Panc1 (cell line): ENCODE data around the gene AEN. TPM values are rescaled to one million over a fixed set of nuclear protein-coding genes. Genes with fewer than 3 reads are reported as not detected.

Experiments
- ATAC-seq: fragments of 200-7000 bp; cut with Tn5 transposase; 2 replicates; pipeline ENCODE4 v1.9.1; 2020; ENCODE audit warnings: mild to moderate bottlenecking, moderate library complexity
- BruUV-seq: library from RNA; stranded (reverse); fragments of 400-500 nt; replicated peaks from 2 replicates; lab custom pipeline; 2021; lab: Mats Ljungman, UMichigan
- CTCF ChIA-PET: fragments of 300-600 bp; sonication (Branson Sonifier 250); formaldehyde crosslinking; loops from one replicate; lab custom pipeline; 2022; ENCODE audit warnings: antibody characterized with exemption; lab: Charles Lee
- POLR2A ChIA-PET: fragments of 300-600 bp; sonication (Branson Sonifier 250); formaldehyde crosslinking; loops from one replicate; lab custom pipeline; 2022; ENCODE audit warnings: antibody characterized with exemption; lab: Charles Lee
- DNase-seq: peaks from one replicate; pipeline ENCODE4 v3.0.0-alpha.2; 2010; ENCODE audit warnings: low read depth, low spot score
- H3K27ac ChIP-seq: 2 replicates; pipeline ENCODE4 v1.5.1; 2011; ENCODE audit warnings: mild to moderate bottlenecking, low read length, inconsistent platforms
- H3K27me3 ChIP-seq: fragments of 200-500 bp; sonication (Bioruptor generic); 2 replicates; pipeline ENCODE4 v1.6.0; 2014; ENCODE audit warnings: low read length, inconsistent platforms; ENCODE audit not compliant: control insufficient read depth, insufficient read depth
- H3K36me3 ChIP-seq: fragments of 200-500 bp; sonication (Bioruptor generic); 2 replicates; pipeline ENCODE4 v1.5.1; 2014; ENCODE audit warnings: inconsistent platforms, mild to moderate bottlenecking, low read length, moderate library complexity; ENCODE audit not compliant: control insufficient read depth, insufficient read depth
- H3K4me1 ChIP-seq: 2 replicates; pipeline ENCODE4 v1.5.1; 2011; ENCODE audit warnings: inconsistent platforms, mild to moderate bottlenecking, low read length, moderate library complexity; ENCODE audit not compliant: control insufficient read depth, insufficient read depth
- H3K4me3 ChIP-seq, 2 experiments: 2 replicates each; pipeline ENCODE4 v1.5.1; 2011 to 2012; ENCODE audit warnings: low read depth in 2 of 2, low read length in 2 of 2, mild to moderate bottlenecking in 2 of 2, inconsistent platforms in 1 of 2, moderate library complexity in 1 of 2
- H3K9me3 ChIP-seq: fragments of 200-500 bp; sonication (Bioruptor generic); 2 replicates; pipeline ENCODE4 v1.5.1; 2014; ENCODE audit warnings: low read depth, mild to moderate bottlenecking, inconsistent platforms, low read length, moderate library complexity; ENCODE audit not compliant: control insufficient read depth, insufficient read depth
- POLR2AphosphoS5 ChIP-seq: IDR thresholded peaks from 2 replicates; pipeline ENCODE4 v1.6.1; 2012; ENCODE audit warnings: mild to moderate bottlenecking, low read depth, low read length, moderate library complexity
- SIN3A ChIP-seq: IDR thresholded peaks from 2 replicates; pipeline ENCODE4 v1.6.1; 2012; ENCODE audit warnings: low read depth, mild to moderate bottlenecking, low read length, moderate library complexity, borderline replicate concordance; ENCODE audit not compliant: insufficient read depth
- TCF7L2 ChIP-seq: IDR thresholded peaks from 2 replicates; pipeline ENCODE4 v1.6.1; 2011; ENCODE audit warnings: mild to moderate bottlenecking, low read depth, low read length, inconsistent platforms
- in situ Hi-C: cut with HindIII; loops from 2 replicates; pipeline ENCODE4 v1.10.0; 2016; ENCODE audit warnings: low sequenced_read_pairs, low pct_unique_long_range_greater_than_20kb
- intact Hi-C: fragments of 100-400 bp; cut with micrococcal nuclease; formaldehyde crosslinking; loops from one replicate; pipeline ENCODE4 v1.10.0; 2022; ENCODE audit not compliant: unreplicated experiment
- total RNA-seq: library from RNA; stranded (reverse); gene quantifications from one replicate; pipeline ENCODE4 v1.2.1, GENCODE V29; 2021; ENCODE audit not compliant: unreplicated experiment
- TF ChIP-seq, protein P1 (sequence below), 2 experiments: IDR thresholded peaks; 2 replicates each; pipeline ENCODE4 v1.6.1; 2011 to 2012; ENCODE audit warnings: low read depth in 2 of 2, control low read depth in 1 of 2, low read length in 1 of 2, mild to moderate bottlenecking in 1 of 2, moderate library complexity in 1 of 2; ENCODE audit not compliant: insufficient read depth in 1 of 2
- TF ChIP-seq, protein P2 (sequence below): fragments of 450-650 bp; IDR thresholded peaks from 2 replicates; pipeline ENCODE4 v1.5.1; 2017; ENCODE audit warnings: mild to moderate bottlenecking

The AEN gene
- total RNA-seq, 1 experiment from 2014 or later, result 38.7 TPM

DNA sequence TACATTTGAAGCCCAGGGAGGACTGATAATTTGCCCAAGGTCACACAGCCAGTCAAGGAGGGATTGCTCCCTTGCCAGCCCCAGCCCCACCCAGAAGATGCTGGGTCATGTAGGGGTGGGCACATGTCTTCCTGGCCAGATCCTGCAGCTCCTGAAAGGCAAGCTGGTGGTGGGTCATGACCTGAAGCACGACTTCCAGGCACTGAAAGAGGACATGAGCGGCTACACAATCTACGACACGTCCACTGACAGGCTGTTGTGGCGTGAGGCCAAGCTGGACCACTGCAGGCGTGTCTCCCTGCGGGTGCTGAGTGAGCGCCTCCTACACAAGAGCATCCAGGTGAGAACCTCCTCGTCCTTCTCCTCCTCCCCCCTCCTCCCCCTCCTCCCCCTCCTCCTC lies 30.8 kb downstream of the AEN start:
- intact Hi-C loops, result no loop called here
- no TSS peak for BruUV-seq

DNA sequence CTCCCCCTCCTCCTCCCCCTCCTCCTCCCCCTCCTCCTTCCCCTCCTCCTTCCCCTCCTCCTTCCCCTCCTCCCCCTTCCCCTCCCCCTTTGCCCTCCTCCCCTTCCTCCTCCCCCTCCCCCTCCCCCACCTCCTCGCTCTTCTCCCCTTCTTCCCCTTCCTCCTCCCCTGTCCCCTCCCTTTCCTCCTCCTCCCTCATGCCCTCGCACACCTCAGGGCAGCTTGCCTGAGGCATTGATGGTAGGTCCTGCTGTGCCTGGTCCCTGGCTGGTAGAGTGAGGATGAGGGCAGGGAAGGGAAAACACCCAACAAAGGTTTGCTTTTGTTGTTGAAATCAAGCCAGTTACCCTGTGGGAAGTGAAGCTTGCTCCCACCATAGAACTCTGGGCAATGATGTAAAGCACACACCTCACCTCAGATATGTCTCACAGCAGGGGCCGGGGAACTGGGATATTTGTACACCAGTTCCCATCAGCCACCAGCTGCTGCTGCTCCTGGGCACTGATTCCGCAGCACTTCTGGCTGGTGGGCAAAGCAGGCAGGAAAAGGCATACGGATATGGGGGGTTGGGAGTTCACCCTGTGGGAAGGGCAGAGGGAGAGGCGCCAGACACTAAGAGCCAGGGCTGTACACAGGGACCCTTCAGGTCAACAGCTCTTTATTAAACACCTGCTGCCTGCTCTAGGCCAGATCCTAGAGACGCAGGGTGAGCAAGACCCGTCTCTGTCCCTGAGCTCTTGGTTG lies 31.5 kb downstream of the AEN start:
- Histone ChIP-seq H3K4me1 (peaks cover 6% of the 10 kb centered on the region), H3K4me3 (no peak overlapping the region), H3K27me3 (no peaks in the 10 kb centered on the region), H3K27ac (no peak overlapping the region), H3K36me3 (no peaks in the 10 kb centered on the region), H3K9me3 (no peaks in the 10 kb centered on the region)
- intact Hi-C loops, result no loop called here
- TF ChIP-seq TCF7L2 (no peak), SIN3A (no peak), POLR2AphosphoS5 (no peak)
- TF ChIP-seq, protein P1, sequence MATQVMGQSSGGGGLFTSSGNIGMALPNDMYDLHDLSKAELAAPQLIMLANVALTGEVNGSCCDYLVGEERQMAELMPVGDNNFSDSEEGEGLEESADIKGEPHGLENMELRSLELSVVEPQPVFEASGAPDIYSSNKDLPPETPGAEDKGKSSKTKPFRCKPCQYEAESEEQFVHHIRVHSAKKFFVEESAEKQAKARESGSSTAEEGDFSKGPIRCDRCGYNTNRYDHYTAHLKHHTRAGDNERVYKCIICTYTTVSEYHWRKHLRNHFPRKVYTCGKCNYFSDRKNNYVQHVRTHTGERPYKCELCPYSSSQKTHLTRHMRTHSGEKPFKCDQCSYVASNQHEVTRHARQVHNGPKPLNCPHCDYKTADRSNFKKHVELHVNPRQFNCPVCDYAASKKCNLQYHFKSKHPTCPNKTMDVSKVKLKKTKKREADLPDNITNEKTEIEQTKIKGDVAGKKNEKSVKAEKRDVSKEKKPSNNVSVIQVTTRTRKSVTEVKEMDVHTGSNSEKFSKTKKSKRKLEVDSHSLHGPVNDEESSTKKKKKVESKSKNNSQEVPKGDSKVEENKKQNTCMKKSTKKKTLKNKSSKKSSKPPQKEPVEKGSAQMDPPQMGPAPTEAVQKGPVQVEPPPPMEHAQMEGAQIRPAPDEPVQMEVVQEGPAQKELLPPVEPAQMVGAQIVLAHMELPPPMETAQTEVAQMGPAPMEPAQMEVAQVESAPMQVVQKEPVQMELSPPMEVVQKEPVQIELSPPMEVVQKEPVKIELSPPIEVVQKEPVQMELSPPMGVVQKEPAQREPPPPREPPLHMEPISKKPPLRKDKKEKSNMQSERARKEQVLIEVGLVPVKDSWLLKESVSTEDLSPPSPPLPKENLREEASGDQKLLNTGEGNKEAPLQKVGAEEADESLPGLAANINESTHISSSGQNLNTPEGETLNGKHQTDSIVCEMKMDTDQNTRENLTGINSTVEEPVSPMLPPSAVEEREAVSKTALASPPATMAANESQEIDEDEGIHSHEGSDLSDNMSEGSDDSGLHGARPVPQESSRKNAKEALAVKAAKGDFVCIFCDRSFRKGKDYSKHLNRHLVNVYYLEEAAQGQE (IDR thresholded peaks at IDR 0.05; ENCODE audit: insufficient read depth in 1 of 2, low read depth in 2 of 2, low read length in 1 of 2), result no peak
- TF ChIP-seq, protein P2, sequence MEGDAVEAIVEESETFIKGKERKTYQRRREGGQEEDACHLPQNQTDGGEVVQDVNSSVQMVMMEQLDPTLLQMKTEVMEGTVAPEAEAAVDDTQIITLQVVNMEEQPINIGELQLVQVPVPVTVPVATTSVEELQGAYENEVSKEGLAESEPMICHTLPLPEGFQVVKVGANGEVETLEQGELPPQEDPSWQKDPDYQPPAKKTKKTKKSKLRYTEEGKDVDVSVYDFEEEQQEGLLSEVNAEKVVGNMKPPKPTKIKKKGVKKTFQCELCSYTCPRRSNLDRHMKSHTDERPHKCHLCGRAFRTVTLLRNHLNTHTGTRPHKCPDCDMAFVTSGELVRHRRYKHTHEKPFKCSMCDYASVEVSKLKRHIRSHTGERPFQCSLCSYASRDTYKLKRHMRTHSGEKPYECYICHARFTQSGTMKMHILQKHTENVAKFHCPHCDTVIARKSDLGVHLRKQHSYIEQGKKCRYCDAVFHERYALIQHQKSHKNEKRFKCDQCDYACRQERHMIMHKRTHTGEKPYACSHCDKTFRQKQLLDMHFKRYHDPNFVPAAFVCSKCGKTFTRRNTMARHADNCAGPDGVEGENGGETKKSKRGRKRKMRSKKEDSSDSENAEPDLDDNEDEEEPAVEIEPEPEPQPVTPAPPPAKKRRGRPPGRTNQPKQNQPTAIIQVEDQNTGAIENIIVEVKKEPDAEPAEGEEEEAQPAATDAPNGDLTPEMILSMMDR, result no peak
- no TSS peak for BruUV-seq
- ChIA-PET POLR2A (no interaction called here), CTCF (no interaction called here)
- no peak for ATAC-seq
- no peak for DNase-seq
- in situ Hi-C loops, result no loop called here

More for the DNA sequence above, 30.8 kb downstream of the AEN start:
- Histone ChIP-seq H3K36me3 (no peaks in the 10 kb centered on the region), H3K27ac (no peak overlapping the region), H3K4me3 (no peak overlapping the region), H3K27me3 (no peaks in the 10 kb centered on the region), H3K4me1 (peaks cover 6% of the 10 kb centered on the region), H3K9me3 (no peaks in the 10 kb centered on the region)
- ATAC-seq, result no peak
- ChIA-PET POLR2A (no interaction called here), CTCF (no interaction called here)
- in situ Hi-C loops, result no loop called here
- TF ChIP-seq, protein P1 (IDR thresholded peaks at IDR 0.05; ENCODE audit: insufficient read depth in 1 of 2, low read depth in 2 of 2, low read length in 1 of 2), result no peak
- TF ChIP-seq TCF7L2 (no peak), POLR2AphosphoS5 (no peak), SIN3A (no peak)
- TF ChIP-seq, protein P2, result no peak
- DNase-seq, result no peak
